ENCODE measurements around the gene LRRIQ3. TPM values are rescaled to one million over a fixed set of nuclear protein-coding genes. Genes with fewer than 3 reads are reported as not detected.

Gene LRRIQ3
- polyA plus RNA-seq, 3 donors, result 0.08 to 0.35 TPM; not detected in 1

- 100% methylated on average over 1 of the region's 2 CpGs for WGBS (ENCODE audit: insufficient coverage)
- no peak overlapping the region for H3K27ac Mint-ChIP-seq
- Histone ChIP-seq H3K9ac (ENCODE audit: insufficient read depth, low read length, poor library complexity, severe bottlenecking) (no peak overlapping the region), H3K4me2 (replicated peaks; ENCODE audit: extremely low read depth, low read length, poor library complexity, severe bottlenecking) (no peak overlapping the region), H3K9me3 (replicated peaks in 1 of 2; ENCODE audit: control insufficient read depth in 1 of 2, insufficient read depth in 1 of 2, low read length in 2 of 2) (peaks cover 3 to 15% of the 10 kb centered on the region in 2 donors), H3K4me3 (replicated peaks in 1 of 3; ENCODE audit: low read depth in 2 of 3, low read length in 3 of 3) (no peak overlapping the region), H4K20me1 (ENCODE audit: insufficient read depth, low read length) (no peaks in the 10 kb centered on the region), H3K79me2 (ENCODE audit: insufficient read depth, low read length) (no peaks in the 10 kb centered on the region), H3K36me3 (replicated peaks in 1 of 2; ENCODE audit: control insufficient read depth in 1 of 2, insufficient read depth in 2 of 2, low read length in 2 of 2) (no peaks in the 10 kb centered on the region), H3K27me3 (ENCODE audit: control insufficient read depth in 2 of 2, insufficient read depth in 2 of 2, low read length in 2 of 2) (no peaks in the 10 kb centered on the region), H3K4me1 (ENCODE audit: control insufficient read depth in 1 of 2, insufficient read depth in 2 of 2, low read length in 2 of 2) (no peaks in the 10 kb centered on the region), H2AFZ (ENCODE audit: insufficient read depth, low read depth, low read length, poor library complexity, severe bottlenecking) (no peak overlapping the region), H3K27ac (ENCODE audit: low read depth in 1 of 2, low read length in 2 of 2) (no peak overlapping the region)
- intact Hi-C loops (cut with micrococcal nuclease), result no loop called here
- DNase-seq, result no peak
- H3K36me3 Mint-ChIP-seq, result no peaks in the 10 kb centered on the region
- H3K27me3 Mint-ChIP-seq (ENCODE audit: low read depth in 3 of 3), result peaks cover 0 to 2% (median 0%) of the 10 kb centered on the region in 3 donors
- no peak for TF ChIP-seq CTCF (IDR thresholded peaks at IDR 0.05)
- no peak overlapping the region for H3K4me3 Mint-ChIP-seq
- H3K4me1 Mint-ChIP-seq, result no peaks in the 10 kb centered on the region
- H3K9me3 Mint-ChIP-seq, result peaks cover 13 to 24% (median 15%) of the 10 kb centered on the region in 7 donors
Measured at GRCh38 chr1:74246315-74246714, 48.3 kb upstream of the LRRIQ3 start.

DNA sequence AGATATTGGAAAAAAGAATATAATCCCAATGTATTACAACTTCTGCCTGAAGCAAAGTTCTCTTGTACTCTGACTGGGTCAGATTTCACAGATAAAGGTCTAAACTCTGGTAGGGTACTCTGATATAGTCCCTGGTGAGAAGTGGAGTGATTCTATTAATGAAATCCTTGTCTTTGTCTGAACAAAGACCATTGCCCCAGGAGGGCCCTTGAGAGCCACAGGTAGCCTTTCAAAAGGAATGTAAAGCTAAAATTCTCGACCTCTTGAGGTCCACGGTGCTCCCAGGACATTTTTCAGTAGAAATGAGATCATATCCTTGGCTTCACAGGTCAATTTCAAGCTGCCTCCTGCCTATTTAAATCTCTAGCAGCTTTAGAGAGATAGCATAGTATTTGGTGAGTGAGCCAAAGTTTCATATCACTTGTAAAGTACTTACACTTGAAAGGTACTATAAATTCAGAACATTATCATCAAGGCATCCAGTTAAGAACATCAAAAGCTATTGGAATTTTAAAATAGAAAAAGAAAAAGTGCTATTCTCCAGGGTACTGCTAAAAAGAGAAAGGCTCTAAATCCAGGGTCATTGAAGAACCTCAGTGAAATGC lies 47.3 kb upstream of the LRRIQ3 start:
- Histone ChIP-seq H3K9ac (ENCODE audit: insufficient read depth, low read length, poor library complexity, severe bottlenecking) (no peak overlapping the region), H3K36me3 (replicated peaks in 1 of 2; ENCODE audit: control insufficient read depth in 1 of 2, insufficient read depth in 2 of 2, low read length in 2 of 2) (no peaks in the 10 kb centered on the region), H3K9me3 (replicated peaks in 1 of 2; ENCODE audit: control insufficient read depth in 1 of 2, insufficient read depth in 1 of 2, low read length in 2 of 2) (peaks cover 3 to 15% of the 10 kb centered on the region in 2 donors), H3K27ac (ENCODE audit: low read depth in 1 of 2, low read length in 2 of 2) (no peak overlapping the region), H3K4me2 (replicated peaks; ENCODE audit: extremely low read depth, low read length, poor library complexity, severe bottlenecking) (no peak overlapping the region), H4K20me1 (ENCODE audit: insufficient read depth, low read length) (no peaks in the 10 kb centered on the region), H2AFZ (ENCODE audit: insufficient read depth, low read depth, low read length, poor library complexity, severe bottlenecking) (no peak overlapping the region), H3K4me3 (replicated peaks in 1 of 3; ENCODE audit: low read depth in 2 of 3, low read length in 3 of 3) (no peak overlapping the region), H3K79me2 (ENCODE audit: insufficient read depth, low read length) (no peaks in the 10 kb centered on the region), H3K27me3 (ENCODE audit: control insufficient read depth in 2 of 2, insufficient read depth in 2 of 2, low read length in 2 of 2) (no peaks in the 10 kb centered on the region), H3K4me1 (ENCODE audit: control insufficient read depth in 1 of 2, insufficient read depth in 2 of 2, low read length in 2 of 2) (no peaks in the 10 kb centered on the region)
- intact Hi-C loops (cut with micrococcal nuclease), result no loop called here
- no peak for TF ChIP-seq CTCF (IDR thresholded peaks at IDR 0.05)
- Mint-ChIP-seq H3K27ac (no peak overlapping the region), H3K36me3 (no peaks in the 10 kb centered on the region), H3K27me3 (ENCODE audit: low read depth in 3 of 3) (peaks cover 0 to 2% (median 0%) of the 10 kb centered on the region in 3 donors), H3K9me3 (peaks cover 13 to 29% (median 15%) of the 10 kb centered on the region in 7 donors), H3K4me1 (no peaks in the 10 kb centered on the region), H3K4me3 (no peak overlapping the region)
- WGBS (ENCODE audit: insufficient coverage), result 8% methylated on average over 2 of the region's 2 CpGs
- no peak for DNase-seq

Measured in CD14-positive monocyte (primary cell).